NCI-H510A treated with DMSO at 0.1 percent for 48 hours (cell line): ENCODE results near the gene ZFYVE9.
"Not testable (repeated sequence)": the region's sequence is repeated elsewhere in the genome, so short reads cannot be mapped to it uniquely, and the experiment has no call there.

ENCODE experiments used
- DNase-seq: peaks from one replicate; lab custom pipeline; 2025; lab: John Stamatoyannopoulos, UW

ZFYVE9 gene

DNA sequence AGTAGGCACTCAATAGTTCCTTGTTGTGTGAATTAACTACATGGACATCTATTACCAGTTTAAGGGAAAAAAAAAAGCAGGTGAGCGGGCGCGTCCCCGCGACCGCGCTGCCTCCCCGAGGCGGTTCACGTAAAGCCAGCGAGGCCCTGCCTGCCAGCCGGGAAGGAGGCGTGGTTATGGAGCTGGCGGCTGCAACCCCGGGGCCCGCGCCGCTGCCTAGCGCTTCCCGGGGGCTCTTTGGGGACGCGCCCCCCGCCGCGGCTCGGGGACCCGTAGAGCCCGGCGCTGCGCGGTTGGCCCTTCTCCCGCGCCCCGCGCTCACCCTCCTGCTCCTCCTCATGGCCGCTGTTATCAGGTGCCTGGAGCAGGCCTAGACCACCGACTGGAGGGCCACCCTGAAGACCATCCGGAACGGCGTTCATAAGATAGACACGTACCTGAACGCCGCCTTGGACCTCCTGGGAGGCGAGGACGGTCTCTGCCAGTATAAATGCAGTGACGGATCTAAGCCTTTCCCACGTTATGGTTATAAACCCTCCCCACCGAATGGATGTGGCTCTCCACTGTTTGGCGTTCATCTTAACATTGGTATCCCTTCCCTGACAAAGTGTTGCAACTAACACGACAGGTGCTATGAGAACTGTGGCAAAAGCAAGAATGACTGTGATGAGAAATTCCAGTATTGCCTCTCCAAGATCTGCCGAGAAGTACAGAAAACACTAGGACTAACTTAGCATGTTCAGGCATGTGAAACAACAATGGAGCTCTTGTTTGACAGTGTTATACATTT lies 226.7 kb downstream of the ZFYVE9 start:
- peak; percentile 70 for DNase-seq

DNA sequence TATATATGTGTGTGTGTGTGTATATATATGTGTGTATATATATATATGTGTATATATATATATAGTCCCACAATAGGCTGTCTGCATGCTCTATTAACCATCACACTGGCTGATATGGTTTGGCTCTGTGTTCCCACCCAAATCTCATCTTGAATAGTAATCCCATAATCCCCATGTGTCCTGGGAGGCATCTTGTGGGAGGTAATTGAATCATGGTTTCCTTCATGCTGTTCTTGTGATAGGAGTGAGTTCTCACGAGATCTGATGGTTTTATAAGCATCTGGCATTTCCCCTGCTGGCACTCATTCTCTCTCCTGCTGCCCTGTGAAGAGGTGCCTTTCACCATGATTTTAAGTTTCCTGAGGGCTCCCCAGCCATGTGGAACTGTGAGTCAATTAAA lies 228.0 kb downstream of the ZFYVE9 start:
- DNase-seq: not testable (repeated sequence)

DNA sequence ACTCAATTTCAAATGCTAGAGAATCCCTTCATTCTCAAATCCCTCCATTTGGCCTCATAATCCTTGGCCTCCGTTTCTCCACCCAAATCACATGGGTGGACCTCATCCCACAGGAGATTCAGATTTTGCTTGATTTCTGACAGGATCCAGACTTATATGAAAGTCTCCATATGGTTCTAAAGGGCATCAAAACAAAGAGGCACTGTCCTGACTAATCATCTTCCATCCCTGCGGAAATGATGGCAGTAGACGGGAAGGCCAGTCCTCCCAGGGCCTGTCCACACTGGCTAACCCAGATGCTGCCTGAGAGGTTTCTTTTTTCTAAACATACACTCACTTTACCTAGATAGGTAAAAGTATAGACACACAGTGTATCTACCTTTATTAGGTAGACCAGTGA lies 243.5 kb downstream of the ZFYVE9 start:
- no peak for DNase-seq

DNA sequence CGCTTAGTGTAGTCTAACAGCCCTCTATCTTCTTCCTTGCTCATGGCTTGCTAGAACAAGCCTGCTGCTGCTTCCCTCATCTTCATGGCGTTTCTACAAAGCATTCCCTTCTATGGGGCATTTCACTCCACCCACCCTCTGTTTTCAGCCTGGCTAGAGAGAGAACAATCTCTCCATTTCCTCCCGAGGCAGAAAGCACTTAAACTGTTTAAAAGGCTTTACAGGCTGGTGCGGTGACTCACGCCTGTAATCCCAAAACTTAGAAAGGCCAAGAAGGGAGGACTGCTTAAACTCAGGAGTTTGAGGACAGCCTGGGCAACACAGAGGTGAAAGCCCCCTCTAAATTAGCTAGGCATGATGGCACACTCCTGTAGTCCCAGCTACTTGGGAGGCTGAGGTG lies 244.6 kb downstream of the ZFYVE9 start:
- no peak for DNase-seq

- DNase-seq: no peak
These were observed 251.3 kb downstream of the ZFYVE9 start for GRCh38 chr1:52393174-52393573.
